G401.6 (cell line): ENCODE measurements around the gene TINAGL1.

Source experiments
- FAIRE-seq: peaks from 2 replicates; lab custom pipeline; 2012; peaks lifted over from hg19 to GRCh38; lab: Jason Lieb, UNC

The TINAGL1 gene

DNA sequence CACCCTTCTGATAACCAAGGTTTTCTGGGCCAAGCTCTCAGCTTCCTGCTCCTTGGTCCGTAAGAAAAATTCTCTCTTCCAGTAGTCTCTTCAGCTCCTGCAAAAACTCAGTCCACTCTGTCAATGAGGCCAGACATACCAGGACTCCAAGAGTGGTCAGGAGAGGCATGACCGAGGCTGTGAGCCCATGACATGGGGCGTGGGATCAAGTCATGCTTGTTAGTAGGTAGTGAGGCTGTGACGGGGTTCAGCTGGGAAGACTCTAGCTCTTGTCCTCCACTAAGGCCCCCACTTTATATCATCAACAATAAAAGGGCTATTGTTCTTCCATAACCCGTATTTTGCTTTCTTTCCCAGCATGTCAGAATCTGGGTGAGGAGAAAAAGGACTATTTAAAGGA is 31.0 kb downstream of the TINAGL1 start:
- FAIRE-seq = no peak

DNA sequence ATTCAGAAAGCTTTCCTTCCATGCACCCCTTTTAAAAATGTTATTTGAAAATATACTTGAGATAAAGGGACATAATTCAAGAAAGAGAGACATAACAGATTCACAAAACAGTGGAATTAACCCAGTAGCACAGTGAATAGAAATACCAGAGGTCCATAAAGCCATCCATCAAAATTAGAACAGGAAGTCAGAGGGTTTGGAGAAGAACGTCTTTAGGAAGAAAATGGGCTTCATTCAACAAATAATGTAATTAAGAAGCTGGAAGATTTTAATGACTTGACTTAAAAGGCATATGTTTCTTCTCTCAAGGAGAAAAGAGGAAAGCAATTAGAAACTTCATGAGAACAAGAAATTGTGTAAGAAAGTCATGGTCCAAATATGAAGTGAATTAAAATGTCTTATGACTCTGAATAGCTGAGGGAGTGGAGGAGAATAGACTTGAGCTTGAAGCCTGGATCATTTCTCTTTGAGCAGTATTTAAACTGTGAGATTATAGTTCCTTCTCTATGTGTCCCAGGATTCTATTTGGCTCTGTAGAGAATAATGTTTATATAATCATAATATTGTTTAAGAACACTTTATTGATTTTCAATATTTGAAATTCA is 33.3 kb downstream of the TINAGL1 start:
- no peak for FAIRE-seq

DNA sequence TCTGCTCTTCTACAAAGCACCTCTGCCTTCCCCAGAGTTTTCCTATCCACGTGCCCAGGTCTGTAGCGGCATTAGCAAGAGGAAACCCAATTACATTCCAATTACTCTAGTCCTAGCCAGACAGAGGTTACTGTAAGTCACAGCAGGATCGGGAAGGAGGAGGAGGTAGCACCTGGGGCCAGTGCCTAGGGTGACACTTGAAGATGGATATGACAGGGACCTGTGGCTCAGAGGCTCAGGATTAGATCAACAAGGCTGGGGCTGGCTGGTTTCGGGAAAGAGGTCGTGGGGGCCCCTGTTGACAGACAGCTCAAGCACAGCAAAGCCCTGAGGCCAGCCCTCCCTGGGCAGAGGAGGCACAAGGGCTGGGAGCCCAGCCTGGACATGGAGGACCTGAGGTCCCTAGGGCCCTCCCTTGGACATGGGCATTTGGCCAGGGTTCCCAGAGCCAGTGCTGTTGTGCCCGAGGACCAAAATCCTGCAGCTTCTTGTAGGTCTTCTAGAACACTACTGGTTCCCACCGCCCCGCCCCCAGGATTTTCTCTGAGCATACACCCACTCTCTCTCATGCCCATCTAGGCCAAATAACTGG is 38.2 kb downstream of the TINAGL1 start:
- FAIRE-seq = no peak

DNA sequence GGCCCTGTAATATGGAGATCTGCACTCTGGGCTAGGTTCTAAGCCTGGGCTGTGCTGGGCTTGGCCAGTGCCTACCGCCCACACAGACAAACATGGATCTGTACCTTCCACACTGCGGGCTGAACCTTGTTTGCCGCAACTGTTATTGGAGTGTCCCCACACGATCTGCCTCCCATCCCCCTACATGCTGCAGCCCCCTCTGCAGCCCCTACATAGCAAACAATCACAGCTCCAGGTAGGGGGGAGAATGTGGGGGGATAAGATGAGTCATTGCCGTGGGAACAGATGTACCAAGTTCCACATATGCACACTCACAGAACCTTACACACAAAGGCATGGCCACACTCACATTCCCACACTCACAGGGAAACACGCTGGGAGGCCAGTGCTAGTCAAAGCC is 39.1 kb downstream of the TINAGL1 start:
- FAIRE-seq = no peak

DNA sequence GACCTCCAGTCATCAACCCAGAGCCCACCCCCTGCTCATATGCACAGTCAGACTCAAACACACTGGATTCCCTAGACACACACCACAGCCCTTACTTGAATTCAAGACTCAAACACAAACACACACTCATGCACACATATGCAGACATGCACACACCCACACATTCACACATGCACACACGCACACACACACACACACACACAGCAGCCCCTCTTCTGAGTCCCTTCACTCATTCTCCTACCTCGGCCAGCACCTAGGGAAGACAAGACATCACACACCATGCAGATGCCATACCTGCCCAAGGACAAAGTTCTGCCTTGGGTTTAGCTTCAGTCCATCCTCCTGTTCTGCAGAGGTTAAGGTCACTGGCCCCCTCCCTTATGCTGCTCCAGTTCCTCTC is 39.6 kb downstream of the TINAGL1 start:
- FAIRE-seq = no peak

DNA sequence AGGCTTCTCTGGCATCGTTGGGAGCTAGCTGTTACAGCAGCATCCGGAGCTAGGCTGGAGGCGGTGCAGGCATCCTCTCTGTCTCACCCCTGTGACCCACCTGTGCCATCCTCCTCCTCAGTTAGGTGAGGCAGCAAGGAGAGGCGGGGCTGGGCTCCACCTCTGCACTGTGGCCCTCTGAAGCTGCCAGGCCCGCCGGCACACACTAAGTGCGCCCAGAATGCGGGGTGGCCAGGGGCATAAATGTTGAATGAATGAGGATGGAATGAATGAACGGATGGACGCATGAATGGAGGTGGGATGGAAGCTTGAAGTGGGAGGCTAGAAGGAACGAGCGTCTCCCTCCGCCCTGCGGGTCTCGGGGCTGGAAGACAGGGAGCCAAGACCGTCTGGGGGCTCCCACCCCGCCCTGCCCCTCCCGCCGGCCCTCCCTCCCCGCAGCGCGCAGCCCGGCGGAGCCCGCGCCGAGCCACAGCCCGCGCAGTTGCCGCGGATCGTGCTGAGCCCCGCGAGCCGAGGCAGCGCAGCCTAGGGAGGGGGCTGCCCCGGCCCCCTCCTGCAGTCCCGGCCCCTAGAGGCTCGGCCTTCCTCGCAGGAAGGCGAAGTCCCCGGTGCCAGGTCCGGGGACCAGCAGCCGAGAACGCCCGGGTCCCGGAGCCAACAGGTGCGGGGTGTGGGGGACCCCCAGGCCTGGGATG is 41.1 kb downstream of the TINAGL1 start, which contains the start of gene HCRTR1:
Gene HCRTR1 (plus strand): TSS at position 472 of the 698 bp plus-strand sequence. CDS start 1,504 bp downstream, outside the sequence.
- no peak for FAIRE-seq

DNA sequence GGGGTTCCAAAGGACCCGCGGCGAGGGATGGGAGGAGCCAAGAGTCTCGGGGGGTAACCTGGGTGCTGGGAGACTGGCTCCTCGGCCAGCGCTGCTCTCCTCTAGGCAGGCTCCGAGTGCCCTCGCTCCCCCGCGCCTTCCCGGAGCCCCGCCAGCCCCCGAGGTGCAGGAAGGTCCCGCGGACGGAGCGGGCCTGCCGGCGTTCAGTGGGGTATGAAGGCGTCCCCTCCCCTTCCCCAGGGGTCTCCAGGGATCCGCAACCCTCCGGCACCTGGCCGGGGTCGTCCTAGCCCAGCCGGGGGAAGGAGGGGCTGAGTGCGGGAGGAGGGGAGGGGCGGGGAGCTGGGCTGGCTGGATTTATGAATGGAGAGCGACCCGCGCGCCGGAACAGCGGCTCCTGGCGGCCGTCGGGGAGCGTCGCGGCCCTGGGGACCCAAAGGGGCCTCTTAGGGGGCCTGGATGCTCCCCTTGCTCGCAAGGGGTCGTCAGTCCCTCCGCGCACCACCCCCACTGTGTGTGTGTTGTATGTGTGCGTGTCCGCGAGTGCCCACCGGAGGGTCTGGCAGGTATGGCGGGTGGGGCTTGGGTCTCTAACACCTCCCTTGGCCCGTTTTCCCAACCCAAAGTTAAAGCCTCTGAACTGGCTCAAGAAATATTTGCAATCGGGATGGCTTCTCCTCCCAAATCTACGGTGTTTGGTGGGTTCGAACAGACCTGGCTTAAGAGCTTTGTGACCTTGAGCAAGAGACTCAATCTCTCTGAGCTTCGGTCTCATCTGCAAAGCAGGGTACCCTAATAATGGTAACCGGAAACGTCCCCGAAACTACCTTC is 41.8 kb downstream of the TINAGL1 start:
- FAIRE-seq = no peak

DNA sequence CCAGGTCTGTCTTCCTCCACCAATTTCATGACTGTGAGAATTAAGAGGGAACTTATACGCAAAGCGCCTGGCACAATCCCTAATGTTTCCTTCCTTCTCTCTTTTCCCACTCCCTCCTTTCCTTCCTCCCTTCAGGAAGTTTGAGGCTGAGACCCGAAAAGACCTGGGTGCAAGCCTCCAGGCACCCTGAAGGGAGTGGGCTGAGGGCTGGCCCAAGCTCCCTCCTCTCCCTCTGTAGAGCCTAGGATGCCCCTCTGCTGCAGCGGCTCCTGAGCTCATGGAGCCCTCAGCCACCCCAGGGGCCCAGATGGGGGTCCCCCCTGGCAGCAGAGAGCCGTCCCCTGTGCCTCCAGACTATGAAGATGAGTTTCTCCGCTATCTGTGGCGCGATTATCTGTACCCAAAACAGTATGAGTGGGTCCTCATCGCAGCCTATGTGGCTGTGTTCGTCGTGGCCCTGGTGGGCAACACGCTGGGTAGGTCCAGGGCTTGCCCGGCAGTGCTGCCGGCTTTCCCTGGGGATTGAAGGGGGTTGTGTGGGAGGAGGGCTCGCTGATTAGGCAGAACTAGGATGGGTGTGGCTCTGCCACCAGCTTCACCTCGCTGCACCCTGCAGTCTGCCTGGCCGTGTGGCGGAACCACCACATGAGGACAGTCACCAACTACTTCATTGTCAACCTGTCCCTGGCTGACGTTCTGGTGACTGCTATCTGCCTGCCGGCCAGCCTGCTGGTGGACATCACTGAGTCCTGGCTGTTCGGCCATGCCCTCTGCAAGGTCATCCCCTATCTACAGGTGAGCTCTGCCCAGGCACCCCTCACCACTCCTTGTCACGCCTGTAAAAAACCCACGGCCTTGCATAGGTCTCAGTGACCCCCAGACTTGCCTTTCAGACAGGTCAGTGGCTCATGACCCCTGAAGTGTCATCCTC is 42.9 kb downstream of the TINAGL1 start:
- no peak for FAIRE-seq

DNA sequence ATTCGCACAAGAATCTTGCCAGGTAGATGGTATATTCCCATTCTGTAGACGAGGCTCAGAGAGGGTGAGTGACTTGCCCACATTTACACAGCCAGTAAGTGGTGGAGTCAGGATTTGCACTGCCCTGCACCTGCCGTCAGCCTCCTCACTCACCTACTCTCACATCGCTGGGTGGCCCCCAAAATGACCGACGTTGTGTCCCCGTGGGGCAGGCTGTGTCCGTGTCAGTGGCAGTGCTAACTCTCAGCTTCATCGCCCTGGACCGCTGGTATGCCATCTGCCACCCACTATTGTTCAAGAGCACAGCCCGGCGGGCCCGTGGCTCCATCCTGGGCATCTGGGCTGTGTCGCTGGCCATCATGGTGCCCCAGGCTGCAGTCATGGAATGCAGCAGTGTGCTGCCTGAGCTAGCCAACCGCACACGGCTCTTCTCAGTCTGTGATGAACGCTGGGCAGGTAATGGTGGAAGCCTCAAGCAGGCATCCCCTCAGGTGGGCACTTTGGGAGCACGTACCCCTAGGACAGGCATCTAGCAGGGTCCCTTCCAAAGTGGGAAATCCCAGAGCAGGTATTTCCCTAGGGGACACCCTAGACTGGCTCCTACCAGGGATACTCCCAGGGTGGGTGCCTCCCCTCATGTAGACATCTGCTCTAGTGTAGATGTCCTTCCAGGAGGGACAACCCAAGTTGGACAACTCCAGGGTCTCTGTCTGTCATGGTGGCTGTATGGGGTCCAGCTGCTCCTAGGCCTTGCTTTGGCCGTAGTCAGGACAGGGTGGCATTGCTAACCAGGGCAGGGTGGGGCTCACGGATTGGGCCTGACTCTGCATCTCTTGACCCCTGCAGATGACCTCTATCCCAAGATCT is 44.5 kb downstream of the TINAGL1 start:
- no peak for FAIRE-seq

DNA sequence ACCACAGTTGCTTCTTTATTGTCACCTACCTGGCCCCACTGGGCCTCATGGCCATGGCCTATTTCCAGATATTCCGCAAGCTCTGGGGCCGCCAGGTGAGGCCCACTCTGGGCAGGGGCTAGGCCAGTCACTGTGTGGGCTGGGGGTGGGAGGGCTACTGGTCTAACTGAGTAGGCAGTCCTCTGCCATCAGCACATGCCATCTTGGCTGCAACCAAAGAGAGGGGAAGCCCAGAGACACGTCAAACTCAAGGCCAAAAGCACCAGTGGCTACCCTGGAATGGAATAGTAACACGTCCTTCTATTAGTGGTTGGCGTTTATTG is 45.1 kb downstream of the TINAGL1 start:
- no peak for FAIRE-seq

DNA sequence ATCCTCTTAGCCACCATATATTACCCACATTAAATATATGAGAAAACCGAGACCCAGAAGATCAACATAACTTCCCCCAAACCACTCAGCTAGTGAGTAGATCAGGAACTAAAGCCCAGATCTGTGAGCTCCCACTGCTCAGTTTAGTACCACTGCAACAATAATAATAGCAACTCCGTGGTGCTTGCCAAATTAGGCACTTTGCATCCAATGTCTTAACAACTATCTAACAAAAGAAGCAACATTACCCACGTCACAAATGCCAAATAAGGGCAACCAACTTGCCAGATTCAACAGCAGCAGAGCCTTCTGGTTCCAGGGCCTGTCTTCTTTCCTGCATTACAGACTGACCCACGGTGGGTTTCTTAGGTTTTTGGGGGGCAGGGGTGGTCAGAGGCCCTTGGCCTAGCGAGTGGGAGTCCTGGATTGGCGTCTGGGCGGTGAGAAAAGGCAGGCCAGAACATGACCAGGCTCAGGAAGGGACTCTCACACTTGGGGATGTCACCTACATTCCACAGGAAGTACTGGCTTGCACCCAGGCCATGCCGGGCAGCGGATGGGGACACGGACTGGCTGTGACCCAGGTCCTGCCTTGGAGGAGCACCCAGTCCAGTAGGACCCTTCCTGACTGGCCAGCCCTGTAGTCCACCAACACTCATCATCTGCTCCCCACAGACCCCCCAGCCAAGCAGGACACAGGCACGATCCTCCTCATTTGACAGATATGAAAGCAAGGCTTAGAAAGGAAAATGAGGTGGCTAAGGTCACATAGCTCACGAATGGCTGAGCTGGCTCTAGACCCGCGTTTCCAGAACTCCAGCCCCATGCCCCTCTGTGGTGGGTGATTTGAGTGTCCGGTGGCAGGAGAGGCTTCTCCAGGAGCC is 45.8 kb downstream of the TINAGL1 start:
- FAIRE-seq = no peak

DNA sequence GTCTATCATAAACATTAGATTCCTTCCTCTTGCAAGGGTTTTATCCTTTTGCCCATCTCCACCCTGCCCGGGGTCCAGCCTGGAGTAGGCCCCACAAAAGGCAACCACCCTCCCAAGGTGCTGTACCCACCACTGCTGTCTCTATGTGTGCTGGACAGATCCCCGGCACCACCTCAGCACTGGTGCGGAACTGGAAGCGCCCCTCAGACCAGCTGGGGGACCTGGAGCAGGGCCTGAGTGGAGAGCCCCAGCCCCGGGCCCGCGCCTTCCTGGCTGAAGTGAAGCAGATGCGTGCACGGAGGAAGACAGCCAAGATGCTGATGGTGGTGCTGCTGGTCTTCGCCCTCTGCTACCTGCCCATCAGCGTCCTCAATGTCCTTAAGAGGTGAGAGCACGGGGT is 47.0 kb downstream of the TINAGL1 start:
- FAIRE-seq = no peak

DNA sequence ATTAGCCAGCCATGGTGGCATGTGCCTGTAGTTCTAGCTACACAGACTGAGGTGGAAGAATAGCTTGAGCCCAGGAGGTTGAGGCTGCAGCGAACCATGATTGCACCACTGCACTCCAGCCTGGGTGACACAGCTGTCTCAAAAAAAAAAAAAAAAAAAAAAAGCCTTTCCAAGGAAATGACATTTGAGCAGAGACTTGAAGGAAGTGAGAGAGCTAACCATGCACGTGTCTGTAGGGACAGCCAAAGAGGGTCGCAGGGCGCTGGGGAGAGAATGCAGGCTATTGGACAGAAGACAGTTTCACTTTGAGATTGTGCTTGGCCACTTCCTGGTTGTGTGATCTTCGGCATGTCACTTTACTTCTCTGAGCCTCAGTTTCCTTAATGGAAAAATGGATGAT is 48.0 kb downstream of the TINAGL1 start:
- FAIRE-seq = no peak

DNA sequence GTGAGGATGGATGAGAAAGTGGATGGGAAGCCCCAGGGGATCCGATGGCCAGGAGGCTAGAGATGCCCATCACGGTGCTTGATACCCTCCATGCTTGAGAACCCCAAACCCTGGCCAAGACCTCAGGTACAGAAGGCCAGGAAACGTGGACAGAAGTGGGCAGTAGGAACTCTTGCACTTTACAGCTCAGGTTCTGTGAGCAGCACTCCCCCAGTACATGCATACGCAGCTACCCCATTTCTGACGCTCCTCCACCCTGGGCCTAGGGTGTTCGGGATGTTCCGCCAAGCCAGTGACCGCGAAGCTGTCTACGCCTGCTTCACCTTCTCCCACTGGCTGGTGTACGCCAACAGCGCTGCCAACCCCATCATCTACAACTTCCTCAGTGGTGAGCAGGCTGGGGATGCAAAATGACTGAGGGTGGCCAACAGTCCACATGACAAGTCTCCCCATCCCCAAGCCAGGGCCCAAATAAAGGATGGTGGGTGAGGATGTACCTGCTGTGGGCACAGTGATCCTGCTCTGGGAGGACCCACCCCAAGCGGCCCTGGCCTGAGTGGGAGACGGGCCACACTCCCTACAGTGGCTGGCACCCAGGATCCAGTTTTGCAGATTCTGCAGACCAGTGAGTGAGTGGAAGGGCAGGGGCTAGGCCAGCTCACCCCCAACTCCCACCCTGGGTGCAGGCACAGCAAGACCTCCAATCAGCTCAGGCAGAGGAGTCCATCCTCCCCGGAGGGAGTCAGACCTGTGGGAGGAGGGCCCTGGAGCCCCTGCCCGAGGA is 48.6 kb downstream of the TINAGL1 start:
- FAIRE-seq = no peak

DNA sequence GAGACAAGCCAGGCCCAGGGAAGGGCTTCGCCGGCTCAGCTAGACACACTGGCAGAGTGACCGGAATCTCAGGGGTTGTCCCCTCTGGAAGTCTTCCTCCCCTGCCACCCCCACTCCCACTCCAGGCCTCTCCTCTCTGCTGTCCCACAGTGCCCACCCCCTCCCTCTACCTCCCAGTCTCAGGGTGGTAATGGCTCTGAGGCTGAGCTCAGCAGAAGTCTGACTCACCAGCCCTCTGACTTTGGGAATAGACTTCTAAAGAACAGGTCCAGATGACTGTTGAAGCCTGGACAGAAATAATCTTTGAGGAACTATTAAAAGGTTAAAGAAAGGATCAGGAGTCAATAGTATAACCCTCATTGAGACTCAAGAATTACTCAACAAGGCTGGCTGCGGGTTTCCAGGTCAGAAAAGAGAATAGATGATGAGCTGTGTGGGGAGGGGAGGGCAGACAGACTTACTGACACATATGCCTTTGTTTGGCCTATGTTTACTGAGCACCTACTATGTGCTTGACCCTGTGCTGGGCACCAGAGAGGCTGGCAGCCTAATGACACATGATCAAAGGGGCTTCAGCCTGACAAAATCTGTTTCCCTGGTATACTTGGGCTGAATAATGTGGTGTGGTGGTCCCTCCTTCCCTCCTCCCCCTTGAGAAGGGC is 49.4 kb downstream of the TINAGL1 start:
- FAIRE-seq = no peak

DNA sequence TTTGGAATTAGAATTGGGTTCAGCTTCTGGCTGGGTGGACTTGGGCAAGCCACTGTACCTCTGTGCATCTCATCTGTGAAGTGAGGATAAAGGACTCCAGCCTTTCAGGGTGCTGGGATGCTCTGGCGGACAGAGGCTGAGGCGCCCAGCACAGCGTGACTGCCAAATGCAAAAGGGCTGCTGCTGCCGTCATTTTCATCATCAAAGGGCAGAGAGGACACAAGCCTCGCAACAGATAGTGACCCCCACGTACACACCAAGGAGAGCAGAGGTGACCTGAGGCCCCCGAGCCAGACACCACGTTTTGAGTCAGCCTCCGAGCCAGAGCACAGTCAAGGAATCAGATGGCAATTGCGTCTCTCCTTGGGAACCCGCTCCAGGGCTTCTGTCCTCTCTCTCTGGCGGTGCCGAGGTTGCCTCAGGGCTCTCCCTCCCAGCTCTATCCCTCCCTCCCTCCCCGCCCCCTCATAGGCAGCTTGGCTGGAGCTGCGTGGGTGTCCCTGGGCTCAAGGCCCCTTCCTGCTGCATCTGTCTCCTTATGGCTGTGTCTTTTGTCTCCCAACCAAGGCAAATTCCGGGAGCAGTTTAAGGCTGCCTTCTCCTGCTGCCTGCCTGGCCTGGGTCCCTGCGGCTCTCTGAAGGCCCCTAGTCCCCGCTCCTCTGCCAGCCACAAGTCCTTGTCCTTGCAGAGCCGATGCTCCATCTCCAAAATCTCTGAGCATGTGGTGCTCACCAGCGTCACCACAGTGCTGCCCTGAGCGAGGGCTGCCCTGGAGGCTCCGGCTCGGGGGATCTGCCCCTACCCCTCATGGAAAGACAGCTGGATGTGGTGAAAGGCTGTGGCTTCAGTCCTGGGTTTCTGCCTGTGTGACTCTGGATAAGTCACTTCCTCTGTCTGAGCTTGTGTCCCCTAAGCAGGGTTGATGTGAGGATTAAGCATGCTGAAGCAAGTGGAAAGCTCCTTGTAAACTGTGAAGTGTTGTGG is 50.2 kb downstream of the TINAGL1 start:
- FAIRE-seq = no peak

DNA sequence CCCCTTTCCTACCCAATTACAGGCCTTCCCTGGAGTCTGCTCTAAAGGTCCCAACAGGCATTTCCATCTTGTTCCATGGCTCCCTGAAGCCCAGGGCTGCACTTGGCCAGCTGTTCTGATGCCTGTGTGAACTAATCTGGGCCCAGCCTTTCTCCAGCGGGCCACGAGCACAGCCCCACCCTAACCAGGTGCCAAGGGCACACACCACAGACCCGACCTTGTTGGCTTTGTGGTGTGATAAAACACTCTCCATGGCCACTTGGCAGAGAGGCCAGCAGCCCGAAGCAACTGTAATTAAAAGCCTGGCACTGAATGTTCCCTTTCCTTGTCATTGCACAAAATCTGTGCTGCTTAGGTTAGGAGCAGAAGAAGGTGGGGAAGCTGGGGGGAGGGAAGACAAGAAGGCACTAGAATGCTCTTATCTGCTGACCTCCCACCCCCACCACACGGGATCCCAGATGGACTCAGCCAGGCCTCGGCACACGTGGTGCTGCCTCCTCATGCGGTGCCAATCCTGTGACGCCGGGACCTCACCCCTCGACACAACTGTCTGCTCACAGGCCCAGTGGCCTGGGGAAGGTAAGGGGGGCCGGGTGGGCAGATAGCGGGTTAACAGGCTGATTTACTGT is 51.1 kb downstream of the TINAGL1 start:
- no peak for FAIRE-seq
